Skeletal muscle satellite cell (primary cell): ENCODE data around the gene OR4X2.

Experiments
- H3K27me3 ChIP-seq: 2 replicates; pipeline ENCODE4 v1.7.0; 2013; ENCODE audit warnings: low read length; ENCODE audit not compliant: control insufficient read depth, insufficient read depth
- H3K36me3 ChIP-seq: 2 replicates; pipeline ENCODE4 v1.7.0; 2013; ENCODE audit warnings: mild to moderate bottlenecking, control low read depth, low read length; ENCODE audit not compliant: insufficient read depth
- H3K4me1 ChIP-seq: 2 replicates; pipeline ENCODE4 v1.7.0; 2013; ENCODE audit warnings: low read length; ENCODE audit not compliant: control insufficient read depth, insufficient read depth
- H3K4me2 ChIP-seq: 2 replicates; pipeline ENCODE4 v1.7.0; 2013; ENCODE audit warnings: mild to moderate bottlenecking, low read length
- H3K4me3 ChIP-seq: 2 replicates; pipeline ENCODE4 v1.7.0; 2013; ENCODE audit warnings: low read length
- H3K9ac ChIP-seq: 2 replicates; pipeline ENCODE4 v1.7.0; 2013; ENCODE audit warnings: mild to moderate bottlenecking, low read depth, low read length, moderate library complexity
- H3K9me3 ChIP-seq: replicated peaks from 2 replicates; pipeline ENCODE4 v1.7.0; 2013; ENCODE audit warnings: mild to moderate bottlenecking, control low read depth, low read length

OR4X2 gene

DNA sequence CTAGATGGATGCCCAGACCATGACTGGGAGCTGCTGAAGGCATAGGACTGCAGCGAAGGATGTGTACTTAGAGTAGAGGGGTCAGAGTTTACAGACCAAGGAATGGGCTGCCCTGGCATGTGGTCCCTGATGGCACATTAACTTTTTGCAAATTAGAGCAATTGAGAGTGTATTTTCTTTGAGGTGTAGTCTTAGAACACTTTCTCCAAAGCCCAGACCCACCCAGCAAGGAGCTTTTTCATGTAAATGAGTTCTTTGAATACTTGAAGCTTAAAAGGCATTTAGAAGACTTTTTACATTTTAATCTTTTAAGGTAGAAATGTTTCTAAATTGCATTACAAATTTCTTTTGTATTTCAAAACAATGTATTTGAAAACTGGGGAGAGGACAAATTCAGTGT, 27.7 kb downstream of the OR4X2 start:
- Histone ChIP-seq H3K4me1 (no peaks in the 10 kb centered on the region), H3K4me3 (no peak overlapping the region), H3K9me3 (no peaks in the 10 kb centered on the region), H3K9ac (no peak overlapping the region), H3K27me3 (no peaks in the 10 kb centered on the region), H3K36me3 (no peaks in the 10 kb centered on the region), H3K4me2 (no peak overlapping the region)
